ENCODE results near the gene TIA1.

DNA sequence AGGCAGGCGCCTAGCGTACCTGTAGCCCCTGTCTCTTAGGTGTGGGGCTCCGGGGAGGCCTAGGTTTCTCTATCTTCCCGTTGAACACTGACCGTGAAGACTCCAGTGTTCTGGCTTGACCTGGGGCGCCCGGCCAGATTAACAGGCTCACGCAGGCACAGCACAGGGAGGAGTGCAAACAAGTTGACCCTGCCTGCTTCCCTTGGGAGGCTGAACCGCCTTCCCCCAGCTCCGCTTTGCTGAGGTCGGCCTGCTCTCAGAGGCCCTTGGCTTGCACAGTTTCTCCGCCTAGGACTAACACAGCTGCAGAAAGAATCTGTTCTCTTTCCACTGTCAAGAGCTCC lies 10.1 kb upstream of the TIA1 start:
- TF ChIP-seq, protein P1, sequence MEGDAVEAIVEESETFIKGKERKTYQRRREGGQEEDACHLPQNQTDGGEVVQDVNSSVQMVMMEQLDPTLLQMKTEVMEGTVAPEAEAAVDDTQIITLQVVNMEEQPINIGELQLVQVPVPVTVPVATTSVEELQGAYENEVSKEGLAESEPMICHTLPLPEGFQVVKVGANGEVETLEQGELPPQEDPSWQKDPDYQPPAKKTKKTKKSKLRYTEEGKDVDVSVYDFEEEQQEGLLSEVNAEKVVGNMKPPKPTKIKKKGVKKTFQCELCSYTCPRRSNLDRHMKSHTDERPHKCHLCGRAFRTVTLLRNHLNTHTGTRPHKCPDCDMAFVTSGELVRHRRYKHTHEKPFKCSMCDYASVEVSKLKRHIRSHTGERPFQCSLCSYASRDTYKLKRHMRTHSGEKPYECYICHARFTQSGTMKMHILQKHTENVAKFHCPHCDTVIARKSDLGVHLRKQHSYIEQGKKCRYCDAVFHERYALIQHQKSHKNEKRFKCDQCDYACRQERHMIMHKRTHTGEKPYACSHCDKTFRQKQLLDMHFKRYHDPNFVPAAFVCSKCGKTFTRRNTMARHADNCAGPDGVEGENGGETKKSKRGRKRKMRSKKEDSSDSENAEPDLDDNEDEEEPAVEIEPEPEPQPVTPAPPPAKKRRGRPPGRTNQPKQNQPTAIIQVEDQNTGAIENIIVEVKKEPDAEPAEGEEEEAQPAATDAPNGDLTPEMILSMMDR (IDR thresholded peaks at IDR 0.05; ENCODE audit: low read depth, low read length, poor library complexity, severe bottlenecking): no peak
- TF ChIP-seq EZH2phosphoT487 (IDR thresholded peaks at IDR 0.05; ENCODE audit: borderline replicate concordance, low read length): no peak
